HEK293 (cell line): Measurements from ENCODE around the gene CA11.
A peak's percentile ranks its signal among the peaks of the same experiment; 100 is the strongest.

Source experiments
- BCL11A ChIP-seq: fragments of 450-650 bp; formaldehyde crosslinking; IDR thresholded peaks from 2 replicates; pipeline ENCODE4 v1.5.1; 2016; ENCODE audit warnings: low read depth, missing biosample characterization, missing genetic modification characterization
- KLF17 ChIP-seq: fragments of 450-650 bp; formaldehyde crosslinking; IDR thresholded peaks from 2 replicates; pipeline ENCODE4 v1.5.1; 2016; ENCODE audit warnings: missing biosample characterization, missing genetic modification characterization
- KLF9 ChIP-seq: fragments of 450-650 bp; formaldehyde crosslinking; IDR thresholded peaks from 2 replicates; pipeline ENCODE4 v1.5.1; 2016; ENCODE audit warnings: missing biosample characterization, missing genetic modification characterization, low read depth
- SP3 ChIP-seq: fragments of 450-650 bp; formaldehyde crosslinking; IDR thresholded peaks from 2 replicates; pipeline ENCODE4 v1.5.1; 2016; ENCODE audit warnings: missing biosample characterization, missing genetic modification characterization
- TRIM28 ChIP-seq: IDR thresholded peaks from 2 replicates; pipeline ENCODE4 v1.6.1; 2011; ENCODE audit warnings: low read length, control low read depth, borderline replicate concordance
- TSHZ1 ChIP-seq: fragments of 450-650 bp; formaldehyde crosslinking; IDR thresholded peaks from 2 replicates; pipeline ENCODE4 v1.5.1; 2016; ENCODE audit warnings: missing biosample characterization, missing genetic modification characterization, borderline replicate concordance
- ZEB2 ChIP-seq: fragments of 450-650 bp; formaldehyde crosslinking; IDR thresholded peaks from 2 replicates; pipeline ENCODE4 v1.5.1; 2016; ENCODE audit warnings: missing biosample characterization, missing genetic modification characterization
- ZNF114 ChIP-seq: fragments of 450-650 bp; formaldehyde crosslinking; IDR thresholded peaks from 2 replicates; pipeline ENCODE4 v1.5.0; 2017; ENCODE audit warnings: missing biosample characterization, missing genetic modification characterization
- ZNF148 ChIP-seq: fragments of 450-650 bp; formaldehyde crosslinking; IDR thresholded peaks from 2 replicates; pipeline ENCODE4 v1.5.0; 2017; ENCODE audit warnings: missing biosample characterization, missing genetic modification characterization, borderline replicate concordance
- ZNF18 ChIP-seq: fragments of 450-650 bp; formaldehyde crosslinking; IDR thresholded peaks from 2 replicates; pipeline ENCODE4 v1.5.1; 2016; ENCODE audit warnings: missing biosample characterization, missing genetic modification characterization
- ZNF391 ChIP-seq: fragments of 450-650 bp; formaldehyde crosslinking; IDR thresholded peaks from 2 replicates; pipeline ENCODE4 v1.5.1; 2016; ENCODE audit warnings: low read depth, missing biosample characterization, missing genetic modification characterization, borderline replicate concordance
- ZNF510 ChIP-seq: fragments of 450-650 bp; formaldehyde crosslinking; IDR thresholded peaks from 2 replicates; pipeline ENCODE4 v1.5.1; 2018; ENCODE audit warnings: mild to moderate bottlenecking, missing genetic modification characterization, missing biosample characterization; ENCODE audit not compliant: insufficient replicate concordance
- ZNF558 ChIP-seq: fragments of 450-650 bp; formaldehyde crosslinking; IDR thresholded peaks from 2 replicates; pipeline ENCODE4 v1.5.1; 2016; ENCODE audit warnings: missing biosample characterization, missing genetic modification characterization
- ZNF639 ChIP-seq: fragments of 450-650 bp; formaldehyde crosslinking; IDR thresholded peaks from 2 replicates; pipeline ENCODE4 v1.5.1; 2016; ENCODE audit warnings: missing biosample characterization, missing genetic modification characterization
- ZNF670 ChIP-seq: fragments of 450-650 bp; formaldehyde crosslinking; IDR thresholded peaks from 2 replicates; pipeline ENCODE4 v1.5.1; 2016; ENCODE audit warnings: missing biosample characterization, missing genetic modification characterization, low read depth
- ZNF692 ChIP-seq: fragments of 450-650 bp; formaldehyde crosslinking; IDR thresholded peaks from 2 replicates; pipeline ENCODE4 v1.5.1; 2016; ENCODE audit warnings: missing biosample characterization, missing genetic modification characterization
- ZNF747 ChIP-seq: fragments of 450-650 bp; formaldehyde crosslinking; IDR thresholded peaks from 2 replicates; pipeline ENCODE4 v1.5.1; 2016; ENCODE audit warnings: missing biosample characterization, missing genetic modification characterization
- ZNF76 ChIP-seq: fragments of 450-650 bp; formaldehyde crosslinking; IDR thresholded peaks from 2 replicates; pipeline ENCODE4; 2016; ENCODE audit warnings: low read depth, missing biosample characterization, missing genetic modification characterization, borderline replicate concordance

The CA11 gene

GRCh38 chr19:48629599-48630295 lies 16.2 kb downstream of the CA11 start (continued):
- TF ChIP-seq ZNF18 (tag by site-specific recombination) = no peak
- no peak for TF ChIP-seq ZEB2 (tag by site-specific recombination)
- no peak for TF ChIP-seq ZNF670 (tag by site-specific recombination)
- TF ChIP-seq ZNF747 (tag by site-specific recombination) = no peak
- TF ChIP-seq ZNF391 = no peak
- TF ChIP-seq ZNF114 (tag by site-specific recombination) = no peak
- no peak for TF ChIP-seq ZNF692 (tag by site-specific recombination)
- TF ChIP-seq SP3 (tag by site-specific recombination) = peak; percentile 49; the same call in 1 of the 2 replicates
- no peak for TF ChIP-seq ZNF510 (tag by site-specific recombination)
- peak; percentile 40 for TF ChIP-seq KLF9 (tag by site-specific recombination)
- no peak for TF ChIP-seq ZNF76 (tag by site-specific recombination)
- TF ChIP-seq ZNF148 (tag by site-specific recombination) = no peak
- TF ChIP-seq KLF17 (tag by site-specific recombination) = no peak
- no peak for TF ChIP-seq TRIM28
- no peak for TF ChIP-seq ZNF558 (tag by site-specific recombination)
- no peak for TF ChIP-seq BCL11A (tag by site-specific recombination)
- TF ChIP-seq TSHZ1 (tag by site-specific recombination) = no peak
- TF ChIP-seq ZNF639 (tag by site-specific recombination) = no peak
